Bronchial epithelial cell (primary cell): ENCODE results near the gene PDP2. TPM values are rescaled to one million over a fixed set of nuclear protein-coding genes. Genes with fewer than 3 reads are reported as not detected.
A peak's percentile ranks its signal among the peaks of the same experiment; 100 is the strongest.

Experiments used
- DNase-seq: peaks from one replicate; pipeline ENCODE4 v3.0.0-alpha.2; 2010; ENCODE audit warnings: low read depth
- FAIRE-seq: peaks from 2 replicates; lab custom pipeline; 2011; peaks lifted over from hg19 to GRCh38; lab: Jason Lieb, UNC
- H3K27me3 ChIP-seq: 2 replicates; pipeline ENCODE4 v1.5.1; 2011; ENCODE audit warnings: low read length; ENCODE audit not compliant: control insufficient read depth, insufficient read depth
- H3K36me3 ChIP-seq: 2 replicates; pipeline ENCODE4 v1.5.1; 2011; ENCODE audit warnings: low read length; ENCODE audit not compliant: control insufficient read depth, insufficient read depth
- H3K4me3 ChIP-seq: 2 replicates; pipeline ENCODE4 v1.5.1; 2011; ENCODE audit warnings: mild to moderate bottlenecking, low read depth, low read length, control low read depth
- CTCF ChIP-seq: IDR thresholded peaks from 2 replicates; pipeline ENCODE4 v1.5.1; 2011; ENCODE audit warnings: mild to moderate bottlenecking, moderate library complexity, low read length, control low read depth, inconsistent platforms; ENCODE audit not compliant: insufficient read depth, severe bottlenecking
- total RNA-seq: library from RNA; depleted of rRNA; stranded (reverse); fragments of >200 nt; gene quantifications from 2 replicates; pipeline ENCODE4 v1.2.1, GENCODE V29; 2014

PDP2 gene
- total RNA-seq, 1 donor from 2014 or later, result 9.0 TPM

- H3K36me3 ChIP-seq, result no peaks in the 10 kb centered on the region
- DNase-seq (no peak), FAIRE-seq (peak; percentile 84)
- H3K27me3 ChIP-seq, result peaks cover 1% of the 10 kb centered on the region
- TF ChIP-seq CTCF, result no peak
- H3K4me3 ChIP-seq, result no peak overlapping the region
Observed at GRCh38 chr16:66920924-66921680, 40.8 kb downstream of the PDP2 start.

GRCh38 chr16:66921729-66922450, 41.6 kb downstream of the PDP2 start:
- H3K4me3 ChIP-seq, result no peak overlapping the region
- peaks cover 1% of the 10 kb centered on the region for H3K27me3 ChIP-seq
- no peaks in the 10 kb centered on the region for H3K36me3 ChIP-seq
- TF ChIP-seq CTCF, result no peak
- FAIRE-seq, result no peak
- DNase-seq, result no peak

DNA sequence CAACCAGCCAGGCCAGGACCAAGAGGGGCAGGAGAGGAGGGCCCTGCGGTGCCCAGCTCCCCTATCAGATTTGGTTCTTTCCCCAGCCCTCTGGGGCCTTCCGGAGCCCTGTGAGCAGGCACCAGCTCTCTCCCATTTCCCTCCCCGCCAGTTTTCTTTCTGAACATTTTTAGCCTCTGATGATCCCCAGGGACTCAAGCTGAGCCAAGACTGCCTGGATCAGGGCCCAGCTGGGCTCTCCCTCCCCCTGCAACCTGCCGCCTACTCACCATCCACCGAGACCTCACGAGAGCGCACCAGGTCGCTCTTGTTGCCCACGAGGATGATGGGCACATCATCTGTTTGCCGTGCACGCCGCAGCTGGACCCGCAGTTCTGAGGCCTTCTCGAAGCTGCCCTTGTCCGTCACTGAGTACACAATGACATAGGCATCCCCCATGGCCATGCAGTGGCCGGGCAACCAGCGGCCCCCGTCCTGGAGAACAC, 43.0 kb downstream of the PDP2 start:
- H3K36me3 ChIP-seq, result no peaks in the 10 kb centered on the region
- FAIRE-seq (no peak), DNase-seq (no peak)
- peaks cover 1% of the 10 kb centered on the region for H3K27me3 ChIP-seq
- no peak overlapping the region for H3K4me3 ChIP-seq
- TF ChIP-seq CTCF, result no peak

- peaks cover 1% of the 10 kb centered on the region for H3K27me3 ChIP-seq
- H3K4me3 ChIP-seq, result no peak overlapping the region
- no peak for TF ChIP-seq CTCF
- DNase-seq (no peak), FAIRE-seq (no peak)
- no peaks in the 10 kb centered on the region for H3K36me3 ChIP-seq
Observed at GRCh38 chr16:66923866-66924265, 43.6 kb downstream of the PDP2 start.

- peak; percentile 57 for TF ChIP-seq CTCF
- Histone ChIP-seq H3K4me3 (peak overlapping the region; percentile 34), H3K36me3 (no peaks in the 10 kb centered on the region), H3K27me3 (peaks cover under 1% of the 10 kb centered on the region)
- FAIRE-seq (no peak), DNase-seq (no peak)
Observed at GRCh38 chr16:66924527-66925321, 44.4 kb downstream of the PDP2 start.
